K562 (cell line): ENCODE measurements around the gene PLCB1.

Experiments
- CREM ChIP-seq: IDR thresholded peaks from 2 replicates; pipeline ENCODE4 v1.6.1; 2014; ENCODE audit warnings: antibody characterized with exemption, low read depth
- DNMT1 ChIP-seq: fragments of 450-650 bp; IDR thresholded peaks from 2 replicates; pipeline ENCODE4 v1.6.1; 2016; ENCODE audit warnings: antibody characterized with exemption, mild to moderate bottlenecking
- FOXM1 ChIP-seq, 2 experiments: fragments of 450-650 bp in 1 of 2; sonication (generic) in 1 of 2; formaldehyde crosslinking in 1 of 2; IDR thresholded peaks; 2 replicates each; pipeline versions ENCODE4 v1.6.1 to v1.9.0; 2017 to 2022; ENCODE audit warnings: low read depth in 2 of 2, mild to moderate bottlenecking in 2 of 2, missing genetic modification reagents in 1 of 2, moderate library complexity in 1 of 2
- JUND ChIP-seq, 2 experiments: IDR thresholded peaks; 2 replicates in 1 of 2; 3 replicates in 1 of 2; pipeline ENCODE4 v1.6.1; 2011; ENCODE audit warnings: borderline replicate concordance in 2 of 2, low read depth in 2 of 2, low read length in 2 of 2, improper control_type of control experiment in 1 of 2, missing biosample characterization in 1 of 2, missing genetic modification characterization in 1 of 2, missing genetic modification reagents in 1 of 2
- MNT ChIP-seq, 2 experiments: fragments of 450-650 bp; conservative IDR thresholded peaks; 2 replicates each; pipeline ENCODE4 v1.6.1; 2017; ENCODE audit warnings: mild to moderate bottlenecking in 2 of 2, moderate library complexity in 2 of 2
- NR0B1 ChIP-seq: fragments of 450-650 bp; IDR thresholded peaks from one replicate; pipeline ENCODE4 v1.6.1; 2018; ENCODE audit warnings: mild to moderate bottlenecking, moderate library complexity; ENCODE audit not compliant: partially characterized antibody
- POLR2A ChIP-seq: fragments of 450-650 bp; conservative IDR thresholded peaks from 2 replicates; pipeline ENCODE4 v1.6.1; 2016
- POLR2AphosphoS5 ChIP-seq: IDR thresholded peaks from 2 replicates; pipeline ENCODE4 v1.6.1; 2011; ENCODE audit warnings: mild to moderate bottlenecking, low read depth, low read length, moderate library complexity; ENCODE audit not compliant: control insufficient read depth, insufficient read depth
- POLR3A ChIP-seq: IDR thresholded peaks from 2 replicates; pipeline ENCODE4 v1.6.1; 2011; ENCODE audit warnings: borderline replicate concordance, mild to moderate bottlenecking, moderate library complexity; ENCODE audit not compliant: insufficient read length, insufficient read depth; ENCODE audit errors: extremely low read depth
- SMAD1 ChIP-seq: fragments of 150-350 bp; IDR thresholded peaks from 2 replicates; pipeline ENCODE4 v1.6.1; 2014; ENCODE audit warnings: low read length, low read depth; ENCODE audit not compliant: partially characterized antibody
- TAF1 ChIP-seq: IDR thresholded peaks from 2 replicates; pipeline ENCODE4 v1.6.1; 2011; ENCODE audit warnings: mild to moderate bottlenecking, low read length, moderate library complexity; ENCODE audit not compliant: insufficient read depth, control insufficient read depth, severe bottlenecking; ENCODE audit errors: extremely low read depth
- ZNF780A ChIP-seq: fragments of 250-450 bp; sonication (Bioruptor Pico); IDR thresholded peaks from 2 replicates; pipeline ENCODE4 v1.5.0; 2021; ENCODE audit warnings: mild to moderate bottlenecking

- TF ChIP-seq ZNF780A (no peak), JUND (IDR thresholded peaks at IDR 0.05; ENCODE audit: borderline replicate concordance, low read depth, low read length) (no peak), JUND (tag; IDR thresholded peaks at IDR 0.05; ENCODE audit: borderline replicate concordance, low read depth, low read length) (no peak), POLR2AphosphoS5 (no peak), MNT (conservative IDR thresholded peaks at IDR 0.05) (no peak), FOXM1 (IDR thresholded peaks at IDR 0.05; ENCODE audit: low read depth) (no peak), FOXM1 (CRISPR knock-in tag; IDR thresholded peaks at IDR 0.05; ENCODE audit: low read depth) (no peak), SMAD1 (no peak), CREM (no peak), POLR2A (no peak), POLR3A (no peak), DNMT1 (no peak), NR0B1 (no peak), TAF1 (no peak)
These were observed 747.6 kb downstream of the PLCB1 start for GRCh38 chr20:8879669-8880068.
